Prostate gland (tissue), 2 donors: ENCODE measurements around the gene EBF3. TPM values are rescaled to one million over a fixed set of nuclear protein-coding genes. Genes with fewer than 3 reads are reported as not detected.

ENCODE experiments used
- DNase-seq: peaks from one replicate; pipeline ENCODE4 v3.0.0-alpha.2; 2019; ENCODE audit warnings: low spot score
- H3K27ac ChIP-seq, 2 donors: fragments of 200-600 bp; sonication (generic); 2 replicates each; pipeline ENCODE4 v1.5.1; 2017 to 2019
- H3K27me3 ChIP-seq: fragments of 200-600 bp; sonication (generic); replicated peaks from 2 replicates; pipeline ENCODE4 v1.5.1; 2019; ENCODE audit not compliant: insufficient read depth
- H3K36me3 ChIP-seq, 2 donors: fragments of 200-600 bp; sonication (generic); 1 replicate in 1 of 2; 2 replicates in 1 of 2; pipeline versions ENCODE4 v1.5.1 to v1.8.1; 2017 to 2019
- H3K4me1 ChIP-seq: fragments of 200-600 bp; sonication (generic); replicated peaks from 2 replicates; pipeline ENCODE4 v1.5.1; 2019
- H3K4me3 ChIP-seq, 2 donors: fragments of 200-600 bp; sonication (generic); 2 replicates each; pipeline ENCODE4 v1.5.1; 2017 to 2019
- H3K9me3 ChIP-seq: fragments of 200-600 bp; sonication (generic); 2 replicates; pipeline ENCODE4 v1.5.1; 2017
- POLR2A ChIP-seq: fragments of 450-650 bp; IDR thresholded peaks from one replicate; pipeline ENCODE4 v1.6.1; 2016; ENCODE audit warnings: antibody characterized with exemption, mild to moderate bottlenecking
- POLR2AphosphoS5 ChIP-seq: sonication (generic); formaldehyde crosslinking; IDR thresholded peaks from one replicate; pipeline ENCODE4 v1.6.1; 2017; ENCODE audit warnings: antibody characterized with exemption
- WGBS: methylation state at CpG from one replicate; pipeline ENCODE4 v1.1.5; 2018; 5-methylcytosine and 5-hydroxymethylcytosine counted together
- intact Hi-C: fragments of 100-400 bp; cut with DNase I; formaldehyde crosslinking; loops from one replicate; pipeline ENCODE4 v1.14.2; 2022
- total RNA-seq, 2 donors: library from RNA; depleted of rRNA; stranded (reverse); fragments of >200 nt; gene quantifications; one replicate each; pipeline ENCODE4 v1.1.0, GENCODE V29; 2016
- TF ChIP-seq, protein P1 (sequence below), 4 experiments: fragments of 200-600 bp in 2 of 4; fragments of 450-650 bp in 2 of 4; sonication (generic) in 2 of 4; IDR thresholded peaks; 1 replicate in 3 of 4; 2 replicates in 1 of 4; pipeline ENCODE4 v1.5.1; 2016 to 2019; ENCODE audit warnings: antibody characterized with exemption in 4 of 4, mild to moderate bottlenecking in 2 of 4, moderate library complexity in 2 of 4

Gene EBF3
- total RNA-seq, 2 donors from 2014 or later: 1.5 to 7.8 TPM

- 85% methylated on average over 7 of the region's 7 CpGs for WGBS
- no peak overlapping the region for H3K27ac ChIP-seq
- no peak overlapping the region for H3K4me3 ChIP-seq
- intact Hi-C loops: no loop called here
- no peaks in the 10 kb centered on the region for H3K4me1 ChIP-seq
- H3K27me3 ChIP-seq: peaks cover 5% of the 10 kb centered on the region
- no peaks in the 10 kb centered on the region for H3K9me3 ChIP-seq
- no peaks in the 10 kb centered on the region for H3K36me3 ChIP-seq
- TF ChIP-seq POLR2A: no peak
- TF ChIP-seq POLR2AphosphoS5: no peak
- TF ChIP-seq, protein P1, sequence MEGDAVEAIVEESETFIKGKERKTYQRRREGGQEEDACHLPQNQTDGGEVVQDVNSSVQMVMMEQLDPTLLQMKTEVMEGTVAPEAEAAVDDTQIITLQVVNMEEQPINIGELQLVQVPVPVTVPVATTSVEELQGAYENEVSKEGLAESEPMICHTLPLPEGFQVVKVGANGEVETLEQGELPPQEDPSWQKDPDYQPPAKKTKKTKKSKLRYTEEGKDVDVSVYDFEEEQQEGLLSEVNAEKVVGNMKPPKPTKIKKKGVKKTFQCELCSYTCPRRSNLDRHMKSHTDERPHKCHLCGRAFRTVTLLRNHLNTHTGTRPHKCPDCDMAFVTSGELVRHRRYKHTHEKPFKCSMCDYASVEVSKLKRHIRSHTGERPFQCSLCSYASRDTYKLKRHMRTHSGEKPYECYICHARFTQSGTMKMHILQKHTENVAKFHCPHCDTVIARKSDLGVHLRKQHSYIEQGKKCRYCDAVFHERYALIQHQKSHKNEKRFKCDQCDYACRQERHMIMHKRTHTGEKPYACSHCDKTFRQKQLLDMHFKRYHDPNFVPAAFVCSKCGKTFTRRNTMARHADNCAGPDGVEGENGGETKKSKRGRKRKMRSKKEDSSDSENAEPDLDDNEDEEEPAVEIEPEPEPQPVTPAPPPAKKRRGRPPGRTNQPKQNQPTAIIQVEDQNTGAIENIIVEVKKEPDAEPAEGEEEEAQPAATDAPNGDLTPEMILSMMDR (IDR thresholded peaks at IDR 0.05): no peak
- DNase-seq: no peak
Measured at GRCh38 chr10:129859536-129859935, 104.5 kb downstream of the EBF3 start.

DNA sequence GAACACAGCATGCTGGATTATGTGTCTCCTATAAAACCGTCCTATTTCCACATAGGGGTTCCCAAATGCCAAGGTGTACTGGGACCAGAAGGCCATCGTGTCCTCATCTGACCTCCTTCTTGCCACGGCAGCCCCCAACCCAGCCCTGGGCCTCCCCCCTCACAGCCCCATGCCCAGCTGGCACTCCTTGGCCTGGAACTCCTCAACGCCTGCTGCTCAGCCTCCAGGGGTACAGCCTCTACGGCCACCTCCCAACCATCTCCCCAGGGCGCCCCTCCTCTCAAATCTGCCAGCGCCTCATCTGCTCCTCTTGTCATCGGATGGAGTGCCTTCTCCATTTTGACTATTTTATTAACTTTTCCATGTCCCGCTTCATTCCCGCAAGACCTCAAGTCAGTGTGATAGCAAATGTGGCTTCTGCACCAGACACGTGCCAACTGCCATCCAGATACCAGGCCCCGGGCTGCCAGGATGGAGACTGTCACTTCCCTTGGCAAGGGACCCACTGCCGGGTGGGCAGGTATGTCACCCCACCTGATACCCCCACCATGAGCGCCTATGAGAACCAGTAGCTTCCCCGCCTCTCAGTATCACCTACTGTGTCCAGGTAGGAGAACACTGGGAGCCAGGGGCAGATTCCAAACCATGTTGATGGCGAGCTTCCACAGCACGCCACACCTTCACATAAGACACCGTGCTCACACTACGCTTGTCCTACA, 106.7 kb downstream of the EBF3 start:
- Histone ChIP-seq H3K4me1 (no peaks in the 10 kb centered on the region), H3K9me3 (no peaks in the 10 kb centered on the region), H3K27me3 (peaks cover 5% of the 10 kb centered on the region), H3K36me3 (no peaks in the 10 kb centered on the region), H3K4me3 (no peak overlapping the region), H3K27ac (no peak overlapping the region)
- TF ChIP-seq, protein P1 (IDR thresholded peaks at IDR 0.05): no peak
- no peak for TF ChIP-seq POLR2AphosphoS5
- TF ChIP-seq POLR2A: no peak
- 89% methylated on average over 19 of the region's 19 CpGs for WGBS
- no peak for DNase-seq
- intact Hi-C loops: no loop called here

DNA sequence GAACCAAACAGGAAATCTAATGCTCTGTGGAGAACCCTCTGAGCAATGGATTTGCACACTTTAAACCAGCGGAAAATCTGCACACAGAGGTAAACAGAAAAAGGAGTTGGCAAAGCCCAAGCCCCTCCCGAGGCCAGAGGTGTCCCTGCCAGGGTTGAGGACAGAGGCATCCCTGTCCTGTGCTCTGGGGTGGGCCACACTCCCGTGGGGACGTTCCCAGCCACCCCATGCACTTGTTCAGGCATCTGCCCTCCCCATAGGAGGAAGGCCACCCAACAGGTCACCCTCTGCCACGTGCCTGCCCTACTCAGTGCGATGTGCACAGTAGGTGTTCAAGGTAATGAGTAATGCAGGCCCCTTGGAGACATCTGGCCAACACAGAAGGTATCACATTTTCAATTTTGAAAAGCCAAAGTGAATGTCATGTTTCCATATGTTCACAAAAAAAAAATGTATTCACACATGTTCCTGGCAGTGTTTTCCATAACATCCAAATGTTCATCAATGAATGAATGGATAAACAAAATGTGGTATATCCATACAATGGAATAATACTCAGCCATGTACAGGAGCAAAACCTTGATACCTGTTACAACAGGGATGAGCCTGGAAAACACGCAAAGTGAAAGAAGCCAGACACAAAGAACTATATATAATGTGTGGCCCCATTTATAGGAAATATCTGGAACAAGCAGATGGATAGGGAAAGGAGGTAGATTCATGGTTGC, 108.1 kb downstream of the EBF3 start:
- H3K4me3 ChIP-seq: no peak overlapping the region
- no peak overlapping the region for H3K27ac ChIP-seq
- peaks cover 5% of the 10 kb centered on the region for H3K27me3 ChIP-seq
- DNase-seq: no peak
- H3K36me3 ChIP-seq: no peaks in the 10 kb centered on the region
- no peak for TF ChIP-seq POLR2AphosphoS5
- TF ChIP-seq, protein P1 (IDR thresholded peaks at IDR 0.05): no peak
- no peak for TF ChIP-seq POLR2A
- intact Hi-C loops: no loop called here
- 80% methylated on average over 7 of the region's 7 CpGs for whole genome bisulfite sequencing
- no peaks in the 10 kb centered on the region for H3K9me3 ChIP-seq
- H3K4me1 ChIP-seq: no peaks in the 10 kb centered on the region

DNA sequence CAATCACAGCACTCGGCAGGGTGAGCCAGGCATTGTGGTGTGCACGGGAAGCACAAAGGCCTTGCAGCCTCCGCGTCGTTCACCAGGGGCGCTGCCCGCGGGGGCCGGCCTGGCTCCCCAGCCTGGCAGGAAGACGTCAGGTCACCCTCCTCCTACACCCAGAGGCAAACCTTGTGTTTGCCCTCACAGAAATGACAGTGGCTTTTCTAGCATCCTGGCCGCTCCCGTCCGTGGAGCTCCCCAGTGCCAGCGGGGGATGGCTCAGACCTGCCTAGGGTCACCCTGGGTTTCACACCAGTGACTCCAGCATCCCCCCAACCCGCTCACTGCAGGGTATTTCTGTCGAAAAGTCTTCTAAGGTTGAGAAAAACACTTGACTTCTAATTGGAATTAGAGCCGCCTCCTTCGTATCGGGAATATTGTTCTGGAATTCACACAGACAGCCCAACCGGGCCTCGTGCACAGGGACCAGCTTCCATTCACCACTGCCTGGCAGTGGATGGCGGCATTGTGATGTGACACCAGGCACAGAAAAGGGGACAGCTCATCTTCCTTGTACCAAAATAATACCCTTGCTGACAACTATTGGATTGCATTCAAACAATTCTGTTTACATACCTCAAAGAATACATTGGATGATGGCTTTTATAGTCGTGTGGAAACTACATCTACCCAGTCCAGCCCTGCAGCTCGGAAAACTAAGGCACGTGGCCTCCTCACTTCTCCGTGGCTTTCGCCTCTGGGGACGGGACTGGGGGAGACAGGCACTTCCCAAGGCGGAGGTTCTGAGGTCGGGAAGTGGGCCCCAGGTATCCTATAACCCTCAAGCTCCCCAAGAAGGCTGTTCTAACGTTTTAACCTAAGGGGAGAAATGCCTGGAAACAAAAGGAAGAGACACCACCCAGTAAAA, 109.0 kb downstream of the EBF3 start:
- no peaks in the 10 kb centered on the region for H3K36me3 ChIP-seq
- WGBS: 63% methylated on average over 31 of the region's 31 CpGs
- TF ChIP-seq POLR2AphosphoS5 (no peak), POLR2A (no peak)
- TF ChIP-seq, protein P1 (IDR thresholded peaks at IDR 0.05): no peak
- H3K27ac ChIP-seq: no peak overlapping the region
- no peak for DNase-seq
- no peaks in the 10 kb centered on the region for H3K9me3 ChIP-seq
- no peaks in the 10 kb centered on the region for H3K4me1 ChIP-seq
- intact Hi-C loops: no loop called here
- H3K4me3 ChIP-seq: no peak overlapping the region
- peaks cover 7% of the 10 kb centered on the region for H3K27me3 ChIP-seq
